ENCODE data around the gene ABR. TPM values are rescaled to one million over a fixed set of nuclear protein-coding genes. Genes with fewer than 3 reads are reported as not detected.

The ABR gene
- total and polyA plus RNA-seq, 2 of the 8 experiments (the other 6 are each of a cell fraction or from before 2014, with no cell fraction given): 44.8 to 47.2 TPM

GRCh38 chr17:1019451-1019850 lies 160.3 kb downstream of the ABR start (continued):
- TF ChIP-seq SP4 (IDR thresholded peaks at IDR 0.05; ENCODE audit: low read length): no peak
- no peak for TF ChIP-seq POU5F1 (IDR thresholded peaks at IDR 0.05; ENCODE audit: low read depth, low read length)
